NCI-H187 (cell line): ENCODE data around the gene CD68.
A peak's percentile ranks its signal among the peaks of the same experiment; 100 is the strongest.
"Not testable (repeated sequence)": the region's sequence is repeated elsewhere in the genome, so short reads cannot be mapped to it uniquely, and the experiment has no call there.

Experiments
- DNase-seq, 2 experiments: peaks; one replicate each; lab custom pipeline; 2025; lab: John Stamatoyannopoulos, UW

Gene CD68

GRCh38 chr17:7580604-7581575 is 1.5 kb downstream of the CD68 start:
- DNase-seq: no peak

DNA sequence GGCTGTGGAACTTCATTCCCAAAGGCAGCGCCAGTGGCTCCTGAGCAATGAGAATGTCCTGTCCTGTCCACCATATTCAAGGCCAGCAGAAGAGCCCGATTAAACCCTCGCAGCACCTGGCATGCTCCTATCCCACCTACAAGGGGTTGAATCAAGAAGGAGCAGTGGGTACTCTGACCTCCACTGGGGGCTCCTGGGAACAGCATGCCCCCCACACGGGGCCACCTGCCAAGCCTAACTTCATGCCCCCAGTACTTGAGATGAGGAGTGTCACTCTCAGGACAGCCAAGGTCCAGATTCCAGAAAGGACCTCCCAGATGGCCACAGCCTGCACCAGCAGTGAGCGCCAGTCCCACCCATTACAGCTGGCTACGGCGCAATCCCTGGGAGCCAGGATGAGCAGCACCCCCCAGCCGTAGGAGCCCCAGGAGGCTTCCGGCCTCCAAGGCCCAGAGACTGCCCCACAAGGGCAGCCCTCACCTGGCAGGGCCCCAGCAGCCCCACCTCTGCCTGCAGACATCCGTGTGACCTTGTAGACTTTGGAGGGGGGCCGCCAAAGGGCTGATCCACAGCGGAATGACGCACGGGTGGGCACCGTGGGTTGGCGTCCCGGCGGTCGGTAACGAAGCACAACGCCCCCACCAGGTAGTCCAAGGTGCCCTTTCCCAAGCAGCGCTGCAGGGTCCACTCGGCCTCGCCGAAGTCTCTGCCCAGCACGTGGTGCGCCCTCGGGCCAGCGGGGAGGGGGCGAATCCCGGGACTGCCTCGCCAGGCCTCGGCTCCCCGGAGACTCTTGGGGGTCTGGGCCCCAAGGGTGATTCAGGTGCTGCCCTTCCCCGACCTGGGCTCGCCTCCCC is 3.2 kb downstream of the CD68 start:
- DNase-seq: no peak

- peak; percentile 76 to 90 for DNase-seq
Observed at GRCh38 chr17:7583253-7584109, 4.0 kb downstream of the CD68 start, which contains the start of gene MPDU1. MPDU1 (plus strand) TSS chr17:7583852; CDS start chr17:7583863, 11 bp downstream.

DNA sequence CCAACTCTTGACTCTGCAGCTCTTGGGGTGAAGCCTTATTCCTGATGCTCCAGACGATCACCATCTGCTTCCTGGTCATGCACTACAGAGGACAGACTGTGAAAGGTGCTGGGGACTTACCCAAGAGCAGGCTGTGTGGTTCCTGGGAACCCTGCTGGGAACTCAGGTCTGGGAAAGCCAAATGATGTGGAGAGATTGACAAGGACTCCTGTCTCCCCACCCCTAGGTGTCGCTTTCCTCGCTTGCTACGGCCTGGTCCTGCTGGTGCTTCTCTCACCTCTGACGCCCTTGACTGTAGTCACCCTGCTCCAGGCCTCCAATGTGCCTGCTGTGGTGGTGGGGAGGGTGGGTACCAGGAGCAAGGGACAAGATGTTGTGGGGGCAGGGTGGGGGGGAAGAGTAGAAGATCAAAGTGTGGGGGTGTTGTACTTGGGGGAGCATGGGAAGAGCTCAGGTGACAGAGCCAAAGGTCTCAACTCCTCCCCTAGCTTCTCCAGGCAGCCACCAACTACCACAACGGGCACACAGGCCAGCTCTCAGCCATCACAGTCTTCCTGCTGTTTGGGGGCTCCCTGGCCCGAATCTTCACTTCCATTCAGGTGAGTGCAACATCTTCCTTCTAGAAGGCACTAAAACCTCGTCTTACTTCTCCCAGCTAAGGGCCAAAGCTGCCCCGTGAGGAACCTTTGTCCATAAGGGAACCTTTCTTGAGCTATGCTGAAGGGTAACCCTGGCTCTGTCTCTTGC is 7.4 kb downstream of the CD68 start:
- DNase-seq: no peak

DNA sequence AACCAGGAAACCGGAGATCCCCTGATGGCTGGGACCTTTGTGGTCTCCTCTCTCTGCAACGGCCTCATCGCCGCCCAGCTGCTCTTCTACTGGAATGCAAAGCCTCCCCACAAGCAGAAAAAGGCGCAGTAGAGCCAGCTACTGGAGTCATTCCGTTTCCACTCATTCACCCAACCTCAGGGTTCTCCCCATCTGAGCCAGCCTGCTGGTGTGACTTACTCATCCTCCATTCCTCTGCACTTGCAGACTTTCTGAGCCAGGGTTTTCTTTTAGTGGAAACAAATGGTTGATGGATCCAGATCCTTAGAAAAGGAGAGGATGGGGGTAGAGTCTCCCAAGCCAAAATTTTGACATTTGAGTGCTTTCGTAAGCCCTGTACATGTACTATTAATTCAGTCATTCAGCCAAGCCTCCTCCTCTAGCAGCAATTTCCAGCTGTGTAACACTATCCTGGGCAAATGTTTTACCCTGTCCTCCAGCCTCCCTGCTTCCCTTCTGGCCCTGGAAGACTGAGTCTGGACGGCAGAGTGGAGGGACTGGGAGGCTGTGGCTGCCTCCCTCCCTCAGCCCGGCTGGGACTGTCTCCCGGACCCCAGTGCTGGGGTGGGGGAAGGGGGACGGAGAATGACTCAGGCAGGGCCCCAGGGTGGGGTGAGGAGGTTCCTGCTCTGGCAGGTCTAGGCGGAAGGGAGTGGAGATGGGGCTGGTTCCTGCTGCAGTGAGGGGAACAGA is 8.1 kb downstream of the CD68 start:
- DNase-seq: no peak

GRCh38 chr17:7588553-7589203 is 9.2 kb downstream of the CD68 start:
- no peak for DNase-seq

GRCh38 chr17:7589204-7589868 is 9.9 kb downstream of the CD68 start:
- DNase-seq: peak; percentile 10 to 20

GRCh38 chr17:7589891-7590691 is 10.7 kb downstream of the CD68 start, which contains the start of gene SOX15:
SOX15 (minus strand) TSS chr17:7590094; CDS start chr17:7589676, 418 bp downstream.
- DNase-seq: no peak

- no peak for DNase-seq
Observed at GRCh38 chr17:7590743-7591142, 11.3 kb downstream of the CD68 start.

- DNase-seq: no peak
Observed at GRCh38 chr17:7591596-7591995, 12.2 kb downstream of the CD68 start.

- no peak for DNase-seq
Observed at GRCh38 chr17:7592422-7593021, 13.1 kb downstream of the CD68 start.

GRCh38 chr17:7593296-7593695 is 13.9 kb downstream of the CD68 start:
- no peak for DNase-seq

DNA sequence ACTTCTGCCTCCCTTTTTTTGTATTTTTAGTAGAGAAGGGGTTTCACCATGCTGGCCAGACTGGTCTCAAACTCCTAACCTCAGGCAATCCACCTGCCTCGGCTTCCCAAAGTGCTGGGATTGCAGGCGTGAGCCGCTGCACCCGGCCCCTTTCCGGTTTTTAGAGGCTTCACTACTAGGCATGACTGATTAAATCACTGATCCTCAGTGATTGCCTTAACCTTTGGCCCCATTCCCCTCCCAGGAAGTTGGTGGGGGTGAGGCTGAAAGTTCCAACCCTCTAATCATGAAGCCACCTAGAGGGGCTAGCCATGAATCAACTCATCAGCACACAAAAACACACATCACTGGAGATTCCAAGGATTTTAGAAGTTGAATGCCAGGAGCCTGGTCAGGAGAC is 18.1 kb downstream of the CD68 start:
- DNase-seq: not testable (repeated sequence)

DNA sequence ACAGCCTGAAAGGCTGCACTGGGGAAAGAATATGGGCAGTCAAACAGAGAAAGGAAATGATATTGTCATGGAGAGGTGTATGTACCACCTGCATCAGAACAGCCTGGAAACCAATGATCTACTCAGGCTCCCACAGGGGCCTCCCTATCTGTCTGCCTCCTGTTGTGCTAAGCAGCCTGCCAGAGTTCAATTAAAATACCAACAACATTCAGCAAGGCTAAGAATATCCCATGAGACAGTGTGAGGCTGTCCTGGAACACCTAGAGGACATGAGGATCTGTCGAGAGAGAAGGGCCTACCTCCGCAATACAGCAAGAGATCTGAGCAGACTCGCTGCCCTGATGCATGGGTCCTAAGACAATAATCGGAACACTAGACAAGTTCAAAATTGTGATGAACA is 26.8 kb downstream of the CD68 start:
- DNase-seq: no peak

DNA sequence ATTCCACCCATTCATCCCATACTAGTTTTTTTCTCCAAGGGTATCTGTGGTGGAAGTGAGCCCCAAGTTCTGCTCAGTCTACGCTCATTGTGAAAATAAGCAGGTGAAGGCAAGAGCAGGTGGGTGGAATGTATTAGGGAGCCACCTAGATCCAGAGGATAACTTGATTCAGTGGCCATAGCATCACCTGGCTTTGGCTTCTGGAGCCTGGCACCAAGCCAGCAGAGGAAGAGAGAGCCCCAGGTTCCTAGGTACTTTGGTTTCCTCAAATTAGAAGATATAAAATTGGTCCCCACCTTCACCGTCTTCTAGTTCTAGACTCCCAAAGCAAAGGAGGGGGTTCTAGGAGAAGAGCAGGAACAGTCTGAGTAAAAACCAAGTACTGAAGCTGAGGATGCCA is 31.2 kb downstream of the CD68 start:
- no peak for DNase-seq

DNA sequence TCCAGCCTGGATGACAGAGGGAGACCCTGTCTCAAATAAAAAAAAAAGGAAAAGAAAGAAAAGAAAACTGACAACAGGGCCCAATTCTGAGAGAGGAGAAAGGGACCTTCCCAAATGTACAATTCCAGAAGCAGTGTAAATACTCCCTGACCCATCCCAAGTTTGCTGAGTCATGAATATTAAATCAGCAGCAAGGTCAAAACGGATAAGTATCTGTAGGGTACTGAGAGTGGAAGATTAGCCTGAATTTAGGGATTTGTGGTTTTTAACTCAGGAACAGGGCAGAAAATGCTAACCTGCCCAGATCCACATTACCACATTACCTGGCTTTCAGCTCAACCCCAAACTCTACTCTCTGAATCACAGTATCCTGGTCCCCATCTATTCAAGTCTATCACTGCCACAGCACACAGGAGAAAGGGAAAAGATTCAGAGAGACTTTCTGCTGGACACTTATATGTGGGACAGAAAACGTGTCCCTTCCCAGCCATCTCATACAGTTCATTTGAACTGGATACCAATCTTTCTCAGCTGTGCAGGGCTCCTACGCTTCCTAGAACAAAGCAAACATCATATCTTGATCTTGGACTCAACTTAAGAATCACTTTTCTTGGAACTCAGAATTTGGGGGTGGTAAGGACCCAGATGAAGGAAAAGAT is 32.3 kb downstream of the CD68 start:
- DNase-seq: no peak

- no peak for DNase-seq
Observed at GRCh38 chr17:7612294-7612640, 32.8 kb downstream of the CD68 start.
